ENCODE results near the gene CHRNA4.

Gene CHRNA4

DNA sequence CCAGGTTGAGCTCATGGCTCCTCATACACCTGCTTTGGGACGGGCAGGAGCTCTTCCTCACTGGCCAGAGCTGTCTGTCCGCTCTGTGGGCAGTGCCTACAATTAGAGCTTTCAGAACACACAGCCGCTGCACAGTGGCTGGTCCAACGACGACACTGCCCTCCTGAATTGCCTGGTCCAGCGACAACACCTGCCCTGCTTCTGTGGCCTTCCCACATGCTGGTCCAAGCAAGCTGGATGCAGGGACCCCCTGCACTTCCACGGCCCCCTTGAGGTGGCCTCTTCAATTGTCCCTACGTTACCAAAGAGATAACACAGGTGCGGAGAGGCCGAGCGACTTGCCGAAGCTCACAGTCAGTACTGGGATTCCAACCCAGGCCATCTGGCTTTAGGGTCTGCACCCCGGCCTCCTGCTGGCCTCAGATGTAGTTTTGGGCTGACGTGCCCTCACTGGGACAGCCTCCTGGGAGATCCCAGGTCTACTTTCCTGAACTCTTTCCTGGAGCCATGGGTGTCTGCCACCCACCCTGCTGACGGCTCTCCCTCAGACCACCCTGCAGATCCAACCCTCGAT lies 1.4 kb upstream of the CHRNA4 start:
- no peak for DNase-seq

GRCh38 chr20:63361519-63362435 lies 628 bp upstream of the CHRNA4 start:
- DNase-seq: no peak

DNA sequence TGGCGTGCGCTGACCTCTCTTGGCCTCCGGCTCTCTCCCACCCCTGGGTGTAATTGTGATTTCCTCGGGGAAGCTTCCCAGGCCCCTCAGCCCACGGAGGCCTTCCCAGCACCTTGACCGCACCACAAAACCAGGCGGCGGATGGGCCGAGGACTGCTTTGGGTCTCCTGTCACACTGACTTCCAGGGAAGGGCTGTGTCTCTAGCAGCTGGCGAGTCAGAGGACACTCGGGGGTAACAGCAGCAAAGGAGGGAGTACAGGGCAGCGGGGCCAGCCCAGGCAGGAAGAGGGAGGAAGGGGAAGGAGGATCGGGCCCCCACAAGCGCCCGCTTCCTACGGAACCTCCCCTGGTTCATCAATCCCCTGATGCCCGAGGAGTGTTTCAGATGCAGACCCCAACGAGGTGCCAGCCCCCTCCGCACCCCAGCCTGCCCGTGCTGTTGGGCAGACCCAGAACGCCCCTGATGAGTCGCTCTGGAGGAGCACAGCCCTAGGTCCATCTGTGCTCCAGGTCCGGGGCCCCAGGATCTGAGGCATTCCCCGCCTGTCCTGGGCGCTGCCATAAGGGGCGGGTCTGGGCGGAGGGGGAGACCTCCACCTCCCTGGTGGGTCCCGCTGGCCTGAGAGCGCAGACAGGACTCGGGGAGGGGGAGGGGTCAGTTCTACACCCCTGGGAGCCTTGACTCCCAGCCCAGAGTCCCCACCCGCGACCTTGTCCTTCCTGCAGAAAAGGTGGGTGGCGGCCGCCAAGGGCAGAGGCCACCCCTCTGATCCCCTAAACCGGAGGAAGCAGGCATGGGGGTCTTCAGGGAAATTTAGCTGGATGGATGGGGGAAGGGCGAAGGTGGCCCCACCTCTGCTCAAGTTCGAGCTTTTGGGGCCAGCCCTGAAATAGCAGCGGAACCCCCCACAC lies 956 bp downstream of the CHRNA4 start:
- no peak for DNase-seq

- no peak for DNase-seq
These were observed 1.8 kb downstream of the CHRNA4 start for GRCh38 chr20:63359164-63359934.

GRCh38 chr20:63357921-63358905 lies 2.9 kb downstream of the CHRNA4 start:
- DNase-seq: no peak

- no peak for DNase-seq
These were observed 3.9 kb downstream of the CHRNA4 start for GRCh38 chr20:63356931-63357879.

- no peak for DNase-seq
These were observed 4.6 kb downstream of the CHRNA4 start for GRCh38 chr20:63356511-63356910.

- no peak for DNase-seq
These were observed 5.3 kb downstream of the CHRNA4 start for GRCh38 chr20:63355781-63356295.

GRCh38 chr20:63354636-63355350 lies 6.4 kb downstream of the CHRNA4 start:
- no peak for DNase-seq

DNA sequence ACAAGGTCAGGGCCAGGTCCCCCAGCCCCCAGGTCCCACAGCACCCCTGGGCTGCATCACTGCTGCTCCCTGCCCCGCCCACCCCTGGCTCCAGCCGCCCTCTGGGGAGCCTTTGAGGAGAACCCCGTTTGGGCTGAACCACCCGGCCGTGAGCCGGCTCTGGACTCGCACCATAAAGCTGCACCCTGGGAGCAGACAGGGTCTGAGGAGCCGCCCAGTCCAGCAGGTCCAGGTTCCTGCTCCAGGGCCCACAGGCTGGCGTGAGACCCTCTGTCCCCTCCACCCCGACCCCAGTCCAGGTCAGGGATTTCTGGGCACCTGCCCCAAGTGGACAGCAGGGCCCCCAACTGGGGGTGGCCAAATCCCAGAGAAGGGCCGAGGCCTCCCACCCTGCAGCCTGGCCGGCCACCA lies 8.3 kb downstream of the CHRNA4 start:
- DNase-seq: no peak

GRCh38 chr20:63351811-63352591 lies 9.1 kb downstream of the CHRNA4 start:
- DNase-seq: no peak

DNA sequence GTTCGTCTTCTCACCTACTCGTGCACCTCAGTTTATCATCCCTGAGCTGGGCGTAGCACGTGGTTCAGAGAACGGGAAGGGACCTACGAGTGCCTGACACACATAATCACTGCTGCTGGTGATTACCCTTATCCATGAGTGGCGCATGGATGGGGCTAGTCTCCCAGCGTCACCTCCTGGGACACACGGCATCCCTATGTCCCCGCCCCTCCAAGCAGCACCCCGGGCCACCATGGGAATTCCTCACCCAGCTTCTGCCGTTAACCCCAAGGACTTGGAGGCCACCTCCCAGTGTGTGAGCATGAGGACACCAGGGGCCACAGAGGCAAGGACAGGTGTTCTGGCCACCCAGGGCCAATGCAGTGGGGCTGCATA lies 9.8 kb downstream of the CHRNA4 start:
- DNase-seq: no peak

- DNase-seq: no peak
These were observed 10.4 kb downstream of the CHRNA4 start for GRCh38 chr20:63350597-63351325.

GRCh38 chr20:63350196-63350595 lies 11.0 kb downstream of the CHRNA4 start:
- DNase-seq: no peak

- DNase-seq: no peak
These were observed 11.6 kb downstream of the CHRNA4 start for GRCh38 chr20:63349516-63349895.

- no peak for DNase-seq
These were observed 12.2 kb downstream of the CHRNA4 start for GRCh38 chr20:63348828-63349515.

Data from activated CD8-positive, alpha-beta memory T cell treated with anti-CD3 and anti-CD28 coated beads for 24 hours (primary cell).